Skeletal muscle cell (primary cell): ENCODE data around the gene AKT1.
A peak's percentile ranks its signal among the peaks of the same experiment; 100 is the strongest.

Experiments
- DNase-seq: peaks from one replicate; pipeline ENCODE4 v3.0.0-alpha.2; 2010; ENCODE audit warnings: low read depth
- H3K4me3 ChIP-seq: 2 replicates; pipeline ENCODE4 v1.5.1; 2011; ENCODE audit warnings: low read depth, mild to moderate bottlenecking, control low read depth, low read length, moderate library complexity

The AKT1 gene

DNA sequence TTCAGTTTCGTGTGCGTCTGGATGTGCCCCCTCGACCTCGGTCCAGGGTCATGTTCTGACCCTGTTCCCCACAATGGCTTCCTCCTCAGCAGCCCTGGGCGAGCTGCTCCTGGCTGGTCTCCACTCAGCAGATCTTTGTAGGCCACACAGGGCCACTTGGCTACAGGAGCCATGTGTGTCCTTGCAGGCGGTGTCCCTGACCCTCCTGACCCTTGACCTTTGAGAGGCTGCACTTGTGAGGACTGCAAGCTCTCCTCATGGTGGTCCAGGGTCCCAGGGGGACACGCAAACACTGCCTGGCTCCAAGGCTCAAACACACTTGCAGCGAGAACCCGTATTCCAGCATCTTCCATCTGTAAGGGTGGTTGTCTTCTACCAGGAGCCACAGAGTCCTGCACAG is 50.1 kb downstream of the AKT1 start:
- H3K4me3 ChIP-seq = no peak overlapping the region
- no peak for DNase-seq

DNA sequence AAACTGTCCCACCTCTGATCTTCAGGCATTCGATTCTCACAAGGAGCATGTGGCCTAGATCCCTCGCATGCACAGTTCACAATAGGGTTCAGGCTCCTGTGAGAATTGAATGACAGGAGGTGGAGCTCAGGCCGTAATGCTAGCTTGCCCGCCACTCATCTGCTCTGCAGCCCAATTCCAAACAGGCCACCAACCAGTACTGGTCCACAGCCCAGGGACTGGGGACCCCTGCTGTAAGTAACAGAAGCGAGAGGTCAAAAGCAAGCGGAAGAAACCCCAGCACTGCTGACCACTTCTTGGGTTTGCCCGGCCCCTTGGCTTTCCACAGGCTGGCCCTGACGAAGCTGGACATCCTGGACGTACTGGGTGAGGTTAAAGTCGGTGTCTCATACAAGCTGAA is 51.1 kb downstream of the AKT1 start:
- DNase-seq = no peak
- H3K4me3 ChIP-seq = no peak overlapping the region

DNA sequence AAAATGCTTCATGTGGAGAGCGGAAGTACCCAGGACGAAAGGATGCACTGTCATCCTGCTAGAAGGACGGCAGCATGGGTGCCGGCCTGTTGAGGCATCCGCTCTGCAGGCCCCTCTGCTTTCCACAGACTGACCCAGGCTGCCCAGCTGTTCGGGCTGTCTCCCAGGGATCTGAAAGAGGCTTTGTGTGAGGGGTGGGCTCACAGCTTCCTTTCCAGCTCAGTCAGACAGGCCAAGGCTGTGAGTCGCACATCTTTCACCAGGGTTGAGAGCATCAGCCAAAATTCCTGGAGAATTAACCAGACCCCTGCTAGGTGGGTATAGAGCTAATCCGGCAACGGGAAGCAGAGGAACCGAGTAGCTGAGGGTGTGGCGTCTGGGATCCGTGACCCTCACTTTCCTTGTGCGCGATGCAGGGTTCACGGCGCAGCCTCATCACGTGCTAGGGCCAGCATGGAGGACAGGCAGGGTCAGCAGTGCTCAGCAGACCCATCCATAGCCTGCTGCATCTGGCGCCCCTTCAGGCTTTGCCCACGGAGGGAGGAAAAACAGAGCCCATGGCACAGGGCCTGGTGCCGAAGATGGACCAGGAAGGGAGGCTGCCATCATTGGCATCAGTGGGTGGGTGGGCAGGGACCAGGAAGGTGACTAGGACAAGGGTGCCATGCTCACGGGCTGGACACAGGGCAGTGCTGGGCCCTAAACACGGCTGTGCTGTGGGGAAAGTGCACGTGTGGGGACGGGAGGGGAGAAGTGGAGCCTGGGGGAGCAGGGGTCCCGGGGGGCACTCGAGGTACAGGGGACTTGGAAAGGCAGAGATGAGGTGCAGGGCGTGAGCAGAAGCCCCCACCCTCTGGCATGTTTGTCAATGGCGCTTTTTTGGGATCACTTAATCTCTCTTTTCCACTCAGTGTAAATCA is 51.8 kb downstream of the AKT1 start:
- no peak overlapping the region for H3K4me3 ChIP-seq
- DNase-seq = no peak

DNA sequence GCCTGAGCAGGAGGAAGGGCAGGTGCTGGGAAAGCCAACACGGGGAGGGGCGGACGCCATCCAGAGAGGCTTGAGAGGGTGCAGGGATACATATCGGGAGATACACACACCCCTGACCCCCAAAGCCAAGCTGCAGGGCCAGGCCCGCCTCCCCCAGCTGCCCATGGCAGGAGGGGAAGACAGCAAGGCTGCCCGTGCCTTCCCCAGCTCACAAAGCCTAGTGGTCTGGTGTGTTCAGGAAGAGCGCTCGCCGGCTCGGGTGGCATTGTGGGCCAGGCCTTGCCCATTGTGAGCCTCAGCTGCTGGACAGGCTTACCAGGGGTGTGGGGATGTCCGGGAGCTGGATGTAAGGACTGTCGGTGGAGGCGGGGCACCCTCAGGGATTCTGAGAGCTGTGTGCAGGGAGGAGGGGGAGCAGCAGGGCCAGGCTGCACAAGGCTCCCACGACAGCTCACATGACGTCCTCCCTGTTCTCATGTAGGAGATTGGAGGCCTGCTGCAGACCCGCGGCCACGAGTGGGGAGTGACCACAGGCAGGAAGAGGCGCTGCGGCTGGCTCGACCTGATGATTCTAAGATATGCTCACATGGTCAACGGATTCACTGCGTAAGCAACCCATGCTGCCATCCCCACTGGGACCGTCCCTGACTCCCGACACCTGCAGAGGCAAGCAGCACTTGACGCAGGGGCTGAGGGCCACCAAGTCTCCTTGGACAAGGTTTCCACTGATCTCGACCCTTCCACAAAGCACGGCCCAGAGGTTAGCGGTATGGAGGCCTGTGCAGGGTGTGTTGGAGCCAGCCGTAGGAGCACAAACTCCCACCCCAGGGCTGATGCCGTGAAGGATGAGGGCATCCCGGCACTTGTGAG is 52.7 kb downstream of the AKT1 start:
- DNase-seq = no peak
- H3K4me3 ChIP-seq = no peak overlapping the region

DNA sequence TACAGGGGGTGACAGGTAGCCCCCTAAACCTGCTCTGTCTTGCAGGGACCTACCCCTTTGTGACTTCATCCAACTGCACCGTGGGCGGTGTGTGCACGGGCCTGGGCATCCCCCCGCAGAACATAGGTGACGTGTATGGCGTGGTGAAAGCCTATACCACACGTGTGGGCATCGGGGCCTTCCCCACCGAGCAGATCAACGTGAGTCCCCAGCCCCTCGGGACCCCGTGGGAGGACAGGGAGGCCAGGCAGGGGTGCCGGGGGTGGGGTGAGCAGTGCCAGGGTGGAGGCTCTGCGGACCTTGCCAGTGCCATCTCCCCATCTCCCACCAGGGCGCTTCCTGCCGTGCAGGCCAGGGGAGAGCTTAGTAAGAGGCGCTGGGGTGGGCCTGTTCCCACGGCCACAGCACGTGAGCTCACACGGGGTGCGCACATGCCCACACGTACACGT is 53.7 kb downstream of the AKT1 start:
- no peak overlapping the region for H3K4me3 ChIP-seq
- DNase-seq = no peak

DNA sequence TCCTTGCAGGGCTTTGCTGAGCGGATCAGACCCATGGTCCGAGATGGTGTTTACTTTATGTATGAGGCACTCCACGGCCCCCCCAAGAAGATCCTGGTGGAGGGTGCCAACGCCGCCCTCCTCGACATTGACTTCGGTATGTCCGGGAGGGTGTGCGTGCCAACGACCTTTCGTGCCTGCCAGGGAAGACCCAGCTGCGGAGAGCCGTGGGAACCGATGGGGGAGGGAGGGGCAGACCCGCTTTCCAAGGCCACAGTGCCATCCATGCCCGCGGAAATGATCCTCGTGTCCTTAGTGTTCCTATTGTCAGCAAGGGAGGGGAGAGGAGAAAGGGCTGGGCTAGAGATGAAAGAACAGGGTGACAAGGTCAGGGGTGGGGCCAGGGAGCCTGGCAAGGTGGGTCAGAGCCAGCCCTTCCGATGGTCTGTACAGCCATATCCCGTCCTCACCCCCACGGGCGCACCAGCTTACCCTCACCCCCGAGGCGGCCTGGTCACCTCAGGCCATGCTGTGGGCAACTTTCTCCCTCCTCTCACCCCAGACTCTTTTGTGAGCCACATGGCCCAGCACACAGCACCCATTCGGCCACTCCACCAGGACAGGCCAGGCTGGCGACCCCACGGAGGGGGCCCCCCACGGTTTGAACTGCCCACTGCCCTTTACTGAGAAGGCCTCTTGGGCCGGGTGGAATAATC is 54.3 kb downstream of the AKT1 start:
- DNase-seq = no peak
- H3K4me3 ChIP-seq = no peak overlapping the region

DNA sequence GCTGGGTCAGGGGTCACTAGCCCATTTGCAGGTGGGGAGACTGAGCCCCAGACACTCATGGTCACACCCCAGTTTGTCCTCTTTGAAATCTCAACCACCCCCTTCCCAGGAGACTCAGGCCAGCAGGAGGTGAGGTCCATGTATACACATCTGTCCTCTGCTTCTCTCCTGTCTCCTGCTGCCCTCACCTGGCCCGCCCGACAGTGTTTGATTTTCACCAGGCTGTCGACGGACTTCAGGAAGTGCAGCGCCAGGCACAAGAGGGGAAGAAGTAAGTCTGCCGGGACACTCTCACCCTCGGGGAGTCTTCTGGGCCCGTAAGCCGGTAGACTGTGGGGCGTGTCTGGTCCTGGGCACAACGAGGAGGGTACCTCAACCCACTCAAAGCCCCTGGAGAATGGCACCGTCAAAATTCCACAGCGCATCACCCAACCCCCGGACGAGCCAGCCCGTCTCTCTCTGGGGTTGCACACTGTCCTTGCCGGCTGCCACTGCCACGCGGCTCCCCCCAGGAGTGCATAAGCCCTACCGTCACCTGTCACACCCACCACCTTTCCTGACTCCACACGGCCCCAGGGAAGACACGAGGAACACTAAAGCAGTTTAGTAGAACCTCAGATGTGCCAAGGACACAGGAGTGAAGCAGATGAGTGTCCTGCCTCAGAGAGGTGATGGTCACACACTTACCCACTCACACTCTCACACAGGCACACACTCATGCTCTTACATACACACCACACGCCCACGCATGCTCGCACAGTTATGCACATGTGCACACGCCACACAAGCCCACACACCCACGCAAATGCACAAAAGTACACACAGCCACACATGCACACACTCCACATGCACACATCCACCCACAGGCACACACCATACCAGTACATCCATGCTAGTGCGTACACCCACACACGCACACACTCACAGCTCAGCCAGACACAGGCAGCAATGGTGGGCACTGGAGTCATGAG is 55.7 kb downstream of the AKT1 start:
- no peak for DNase-seq
- no peak overlapping the region for H3K4me3 ChIP-seq

DNA sequence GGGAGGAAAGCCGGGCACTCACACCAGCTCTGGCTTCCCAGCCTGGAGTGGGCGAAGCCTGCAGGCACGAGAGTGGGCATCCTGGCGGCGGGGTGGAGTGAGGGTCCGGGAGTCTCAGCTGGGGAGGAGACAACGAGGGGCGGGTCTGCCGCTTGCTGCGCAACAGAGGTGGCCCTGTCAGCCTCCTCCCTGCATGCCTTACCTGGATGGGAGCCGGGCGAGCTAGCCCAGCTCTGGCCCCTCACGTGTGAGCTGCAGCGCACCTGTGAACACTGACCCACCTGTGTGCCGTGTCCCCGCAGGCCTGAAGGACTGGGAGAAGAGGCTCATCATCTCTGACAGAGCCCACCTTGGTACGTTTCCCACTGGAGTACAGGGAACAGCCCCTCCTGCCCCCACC is 56.5 kb downstream of the AKT1 start:
- DNase-seq = no peak
- H3K4me3 ChIP-seq = no peak overlapping the region

DNA sequence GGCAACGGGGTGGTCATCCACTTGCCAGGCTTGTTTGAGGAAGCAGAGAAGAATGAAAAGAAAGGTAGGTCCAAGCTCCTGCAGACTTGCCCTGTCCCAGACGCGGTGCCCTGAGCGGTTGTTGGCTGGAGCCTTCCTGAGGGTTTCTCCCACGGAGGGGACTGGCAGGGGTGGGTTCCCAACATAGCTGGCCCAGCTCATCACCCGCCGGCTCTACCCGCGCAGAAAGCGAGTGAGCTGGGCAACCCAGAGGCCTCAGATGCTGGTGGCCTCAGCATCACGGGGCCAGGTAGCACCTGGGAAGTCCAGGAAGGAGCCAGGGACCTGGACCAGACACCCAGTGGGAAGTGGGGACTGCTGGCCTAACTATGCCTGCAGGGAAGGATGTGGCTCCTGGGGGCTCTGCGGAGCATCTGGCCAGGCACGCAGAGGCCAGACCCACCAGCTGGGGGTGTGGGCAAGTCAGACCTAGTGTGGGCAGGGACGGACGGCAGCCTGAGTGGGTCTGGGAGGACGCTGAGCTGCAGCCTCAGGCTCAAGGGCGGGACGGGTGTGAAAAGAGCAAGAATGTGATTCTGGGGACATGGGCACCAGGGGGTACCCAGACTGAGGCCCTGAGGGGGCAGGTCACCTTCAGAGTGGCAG is 57.1 kb downstream of the AKT1 start:
- no peak for DNase-seq
- H3K4me3 ChIP-seq = no peak overlapping the region

DNA sequence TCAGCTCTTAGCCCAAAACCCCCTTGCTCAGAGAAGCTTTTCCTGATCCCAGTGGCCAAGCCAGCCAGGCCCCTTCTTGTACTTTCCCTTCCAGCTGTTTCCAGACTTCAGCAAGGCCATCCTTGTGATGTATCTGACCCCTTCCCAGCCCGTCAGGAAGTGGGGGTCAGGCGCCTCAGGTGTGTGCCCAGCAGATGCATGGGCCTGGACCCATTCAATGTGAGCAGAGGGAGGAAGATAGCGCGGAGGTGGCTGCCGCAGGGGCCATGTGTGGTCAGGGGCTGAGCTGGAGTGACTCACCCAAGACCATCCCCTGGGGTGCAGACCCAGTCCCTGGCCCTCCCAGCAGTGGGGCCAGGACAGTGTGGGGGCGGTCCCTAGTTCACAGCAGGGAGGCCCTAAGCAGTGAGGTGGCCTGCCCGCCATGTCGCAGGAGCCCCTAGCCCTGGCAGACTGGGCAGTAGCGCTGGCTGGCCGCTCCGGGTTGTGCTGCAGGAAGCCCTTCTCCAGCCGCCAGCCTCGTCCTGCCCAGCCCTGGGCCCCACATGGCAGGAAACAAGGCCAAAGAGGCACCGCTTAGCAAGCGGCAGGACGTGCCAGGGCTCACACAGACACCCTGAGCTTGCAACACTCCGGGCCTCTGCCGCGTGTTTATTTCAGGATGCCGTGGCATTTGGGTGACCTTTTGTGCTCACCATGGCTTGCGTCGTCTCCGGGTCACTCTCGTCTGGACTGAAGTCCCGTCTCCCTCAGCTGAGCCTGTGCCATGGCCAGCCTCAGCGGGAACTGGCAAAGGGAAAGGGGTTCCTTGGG is 59.5 kb downstream of the AKT1 start:
- H3K4me3 ChIP-seq = no peak overlapping the region
- peak; percentile 70 for DNase-seq

DNA sequence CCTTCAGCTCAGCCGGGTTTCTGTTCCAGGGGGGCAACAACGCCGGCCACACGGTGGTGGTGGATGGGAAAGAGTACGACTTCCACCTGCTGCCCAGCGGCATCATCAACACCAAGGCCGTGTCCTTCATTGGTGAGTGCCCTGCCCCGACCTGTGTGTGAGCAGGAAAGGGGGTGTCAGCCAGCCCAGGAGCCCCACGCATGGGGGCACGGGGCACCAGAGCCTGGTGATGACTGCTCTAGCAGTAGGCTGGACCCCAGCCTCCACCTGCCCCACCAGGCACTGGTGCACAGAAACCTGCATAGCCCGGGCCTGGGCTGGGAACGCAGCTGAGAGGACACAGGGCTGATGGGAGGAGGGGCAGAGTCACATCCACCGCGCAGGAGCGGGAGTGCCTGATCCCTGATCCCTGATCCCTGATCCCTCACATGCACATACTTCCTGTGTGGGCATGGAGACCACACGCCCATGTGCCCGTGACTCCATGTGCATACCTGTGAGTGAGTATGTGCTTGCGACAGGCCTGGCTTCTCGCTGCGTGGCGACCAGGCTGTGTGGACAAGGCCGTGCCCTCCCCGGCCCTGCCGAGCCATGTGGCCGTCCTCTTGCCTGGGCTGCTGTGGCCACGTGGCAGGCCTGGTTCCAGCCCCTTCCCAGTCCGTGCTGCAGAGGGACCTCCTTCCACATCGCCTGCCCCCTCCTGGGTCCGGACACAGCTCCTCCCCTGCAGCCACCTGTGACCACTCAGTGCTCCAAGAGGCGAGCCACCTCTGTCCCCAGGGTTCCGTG is 60.4 kb downstream of the AKT1 start:
- no peak overlapping the region for H3K4me3 ChIP-seq
- DNase-seq = no peak

DNA sequence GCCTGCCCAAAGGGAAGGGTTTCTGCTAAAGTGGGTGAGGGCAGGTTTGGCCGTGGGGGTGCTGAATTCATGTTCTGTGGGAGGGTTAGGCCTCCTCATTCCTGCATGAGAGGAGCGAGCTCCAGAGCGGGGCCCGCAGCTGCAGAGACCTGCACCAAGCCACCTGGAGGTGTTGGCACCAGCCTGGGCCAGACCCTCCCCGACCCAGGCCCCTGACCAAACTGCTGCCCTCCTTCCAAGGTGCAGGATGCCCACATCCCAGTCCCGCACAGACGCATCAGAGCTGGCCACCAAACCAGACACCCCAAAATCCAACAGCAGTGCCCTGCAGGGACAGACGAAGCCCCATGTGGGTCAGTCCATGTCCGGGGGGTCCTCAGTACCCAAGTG is 61.0 kb downstream of the AKT1 start:
- H3K4me3 ChIP-seq = no peak overlapping the region
- no peak for DNase-seq

DNA sequence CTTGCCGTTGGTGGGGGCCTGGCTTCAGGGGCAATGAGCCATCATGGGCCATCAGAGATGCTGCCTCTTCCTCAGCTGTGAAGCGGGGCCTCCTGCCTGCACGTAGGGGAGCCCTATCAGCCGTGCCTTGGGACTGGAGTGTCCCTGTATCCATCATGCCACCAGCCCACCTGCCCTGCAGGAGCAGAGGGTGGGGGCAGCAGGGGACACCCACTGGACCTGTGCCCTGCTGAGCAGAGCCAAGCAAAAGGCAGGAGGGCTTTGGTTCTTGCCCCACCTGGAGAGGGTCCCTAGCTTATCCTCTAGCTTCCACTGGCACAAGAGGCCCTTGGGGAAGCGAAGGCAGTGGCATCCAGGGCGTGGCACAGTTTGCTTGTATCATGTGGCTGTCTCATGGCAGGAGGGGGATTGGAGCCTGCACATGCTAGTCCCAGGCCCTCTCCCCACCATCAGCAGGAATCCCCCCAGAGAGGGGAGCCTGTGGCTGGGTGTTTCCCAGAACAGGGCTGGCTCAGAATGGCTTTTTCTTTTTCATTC is 61.4 kb downstream of the AKT1 start:
- DNase-seq = no peak
- no peak overlapping the region for H3K4me3 ChIP-seq

DNA sequence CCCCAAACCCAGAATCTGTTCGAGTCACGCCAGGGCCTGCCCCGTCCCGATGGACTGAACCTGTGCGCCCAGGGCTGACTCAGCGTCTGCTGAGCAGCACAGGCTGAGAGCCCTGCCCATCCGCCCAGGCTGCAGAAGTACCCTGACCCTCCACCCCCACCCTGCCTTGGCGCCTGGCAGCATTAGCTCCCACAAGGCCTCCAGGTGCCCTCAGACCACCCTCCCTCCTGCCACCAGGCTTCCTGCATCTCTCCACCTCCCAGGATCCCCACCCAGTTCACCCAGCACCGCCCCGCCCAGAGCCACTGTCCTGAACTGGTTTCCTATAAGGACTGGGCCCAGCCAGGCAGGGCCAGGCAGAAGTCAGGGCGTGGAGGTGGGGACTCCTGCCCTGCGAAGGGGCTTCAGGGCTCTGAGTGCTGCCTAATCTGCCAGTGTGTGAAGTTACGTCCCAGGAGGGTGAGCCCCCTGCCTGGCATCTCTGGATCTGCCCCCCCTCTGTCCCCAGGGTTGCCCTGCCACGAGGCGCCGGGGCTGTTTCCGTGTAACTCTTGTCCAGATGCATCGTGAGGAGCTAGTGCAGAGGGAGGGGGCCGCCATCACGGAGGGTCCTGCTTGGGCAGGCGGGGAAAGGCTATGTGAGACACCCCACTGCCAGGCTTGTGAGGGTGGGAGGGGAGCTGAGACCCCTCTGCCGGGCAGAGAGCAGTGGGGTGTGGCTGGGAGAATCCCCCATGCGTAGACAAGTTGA is 62.4 kb downstream of the AKT1 start:
- no peak for DNase-seq

DNA sequence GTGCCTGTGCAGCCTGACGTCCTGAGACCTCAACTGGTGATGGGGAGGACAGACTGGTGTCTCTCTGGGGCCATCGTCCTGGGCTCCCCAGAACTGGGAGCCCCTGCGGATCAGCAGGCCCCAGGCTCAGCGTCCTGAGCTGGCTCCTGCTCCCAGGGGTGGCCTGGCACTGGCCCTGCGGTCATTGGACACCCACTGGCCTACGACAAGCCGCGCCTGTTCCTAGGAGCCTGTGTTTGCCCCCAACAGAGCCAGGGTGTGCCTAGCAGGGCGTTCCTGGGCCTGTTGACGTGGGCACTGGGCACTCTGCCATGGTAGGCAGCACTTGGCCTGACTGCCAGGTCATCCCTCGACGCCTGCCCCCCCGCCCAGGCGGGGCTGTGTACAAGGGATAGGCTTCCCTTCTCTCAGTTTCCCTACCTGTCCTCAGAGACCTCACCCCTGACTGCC is 63.2 kb downstream of the AKT1 start:
- no peak overlapping the region for H3K4me3 ChIP-seq
- no peak for DNase-seq

More for the DNA sequence above, 62.4 kb downstream of the AKT1 start:
- no peak overlapping the region for H3K4me3 ChIP-seq
